ENCODE data around the gene NEK6. TPM values are rescaled to one million over a fixed set of nuclear protein-coding genes. Genes with fewer than 3 reads are reported as not detected.

NEK6 gene
- total and polyA plus RNA-seq, 10 donors, result 11.2 to 71.3 (median 41.1) TPM

DNA sequence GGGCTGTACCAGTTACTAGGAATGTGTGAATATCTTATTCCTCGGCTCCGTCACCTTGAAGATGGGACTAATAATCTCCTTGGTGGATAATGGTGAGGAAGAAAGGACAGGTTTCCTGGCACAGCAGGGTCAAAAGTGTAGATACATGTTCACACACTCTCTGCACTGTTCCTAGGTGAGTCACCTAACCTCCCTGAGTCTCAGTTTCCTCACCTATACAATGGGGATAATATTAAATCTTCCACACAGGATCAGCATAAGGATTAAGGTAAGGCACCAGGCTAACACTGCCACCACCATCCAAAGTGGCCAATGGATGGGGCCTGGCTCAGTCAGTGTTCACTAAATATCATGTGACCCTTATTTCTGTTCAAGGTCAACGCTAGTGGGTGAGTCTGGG lies 90.6 kb downstream of the NEK6 start:
- 88 to 95% (median 91%) methylated on average over 2 to 3 of the region's 3 CpGs for WGBS, 5 donors
- no peaks in the 10 kb centered on the region for H3K27me3 ChIP-seq (replicated peaks in 1 of 7)
- H3K9me3 ChIP-seq, result no peaks in the 10 kb centered on the region
- peaks cover 2 to 100% (median 93%) of the 10 kb centered on the region in 6 donors for H3K36me3 ChIP-seq
- intact Hi-C loops (cut with DNase I; ENCODE audit: low total_unique reads), result no loop called here
- TF ChIP-seq, protein P1, sequence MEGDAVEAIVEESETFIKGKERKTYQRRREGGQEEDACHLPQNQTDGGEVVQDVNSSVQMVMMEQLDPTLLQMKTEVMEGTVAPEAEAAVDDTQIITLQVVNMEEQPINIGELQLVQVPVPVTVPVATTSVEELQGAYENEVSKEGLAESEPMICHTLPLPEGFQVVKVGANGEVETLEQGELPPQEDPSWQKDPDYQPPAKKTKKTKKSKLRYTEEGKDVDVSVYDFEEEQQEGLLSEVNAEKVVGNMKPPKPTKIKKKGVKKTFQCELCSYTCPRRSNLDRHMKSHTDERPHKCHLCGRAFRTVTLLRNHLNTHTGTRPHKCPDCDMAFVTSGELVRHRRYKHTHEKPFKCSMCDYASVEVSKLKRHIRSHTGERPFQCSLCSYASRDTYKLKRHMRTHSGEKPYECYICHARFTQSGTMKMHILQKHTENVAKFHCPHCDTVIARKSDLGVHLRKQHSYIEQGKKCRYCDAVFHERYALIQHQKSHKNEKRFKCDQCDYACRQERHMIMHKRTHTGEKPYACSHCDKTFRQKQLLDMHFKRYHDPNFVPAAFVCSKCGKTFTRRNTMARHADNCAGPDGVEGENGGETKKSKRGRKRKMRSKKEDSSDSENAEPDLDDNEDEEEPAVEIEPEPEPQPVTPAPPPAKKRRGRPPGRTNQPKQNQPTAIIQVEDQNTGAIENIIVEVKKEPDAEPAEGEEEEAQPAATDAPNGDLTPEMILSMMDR (IDR thresholded peaks at IDR 0.05 in 8 of 11, conservative IDR thresholded peaks at IDR 0.05 in 3 of 11), result no peak
- TF ChIP-seq POLR2A (IDR thresholded peaks at IDR 0.05) (no peak), POLR2AphosphoS5 (IDR thresholded peaks at IDR 0.05) (no peak)
- DNase-seq, result no peak
- H3K4me1 ChIP-seq, result peaks cover 0 to 5% (median 0%) of the 10 kb centered on the region in 6 donors
- H3K27ac ChIP-seq, result no peak overlapping the region
- H3K4me3 ChIP-seq, result no peak overlapping the region

DNA sequence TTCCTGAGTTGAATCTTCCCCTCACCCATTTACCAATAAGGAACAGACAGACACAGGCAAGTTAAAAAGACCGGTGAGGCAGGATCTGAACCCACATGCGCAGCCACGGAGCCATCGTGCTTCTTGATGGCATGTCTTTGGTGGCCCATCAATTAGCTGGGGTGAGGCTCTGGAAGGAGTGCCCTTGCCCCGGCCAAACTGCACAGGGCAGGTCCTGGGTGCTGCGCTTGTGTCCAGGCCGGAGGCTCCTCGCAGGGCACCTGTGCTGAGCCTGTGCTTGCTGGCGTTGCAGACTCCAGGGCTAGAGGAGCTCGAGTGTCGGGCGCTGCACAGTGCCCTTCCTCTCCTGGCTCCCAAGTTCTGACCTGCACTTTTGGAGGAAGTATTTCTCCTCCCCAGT lies 91.1 kb downstream of the NEK6 start:
- DNase-seq, result peak; percentile 72
- H3K4me1 ChIP-seq, result peaks cover 0 to 10% (median 3%) of the 10 kb centered on the region in 6 donors
- TF ChIP-seq, protein P1 (IDR thresholded peaks at IDR 0.05 in 8 of 11, conservative IDR thresholded peaks at IDR 0.05 in 3 of 11), result no peak
- TF ChIP-seq POLR2AphosphoS5 (IDR thresholded peaks at IDR 0.05), result peak in 2 of 3 donors; percentile 14 to 63
- WGBS, 5 donors, result 86 to 94% (median 89%) methylated on average over 12 of the region's 12 CpGs
- H3K27me3 ChIP-seq (replicated peaks in 1 of 7), result no peaks in the 10 kb centered on the region
- H3K27ac ChIP-seq, result no peak overlapping the region
- H3K9me3 ChIP-seq, result no peaks in the 10 kb centered on the region
- H3K36me3 ChIP-seq, result peaks cover 2 to 100% (median 98%) of the 10 kb centered on the region in 6 donors
- intact Hi-C loops (cut with DNase I; ENCODE audit: low total_unique reads), result no loop called here
- no peak overlapping the region for H3K4me3 ChIP-seq

DNA sequence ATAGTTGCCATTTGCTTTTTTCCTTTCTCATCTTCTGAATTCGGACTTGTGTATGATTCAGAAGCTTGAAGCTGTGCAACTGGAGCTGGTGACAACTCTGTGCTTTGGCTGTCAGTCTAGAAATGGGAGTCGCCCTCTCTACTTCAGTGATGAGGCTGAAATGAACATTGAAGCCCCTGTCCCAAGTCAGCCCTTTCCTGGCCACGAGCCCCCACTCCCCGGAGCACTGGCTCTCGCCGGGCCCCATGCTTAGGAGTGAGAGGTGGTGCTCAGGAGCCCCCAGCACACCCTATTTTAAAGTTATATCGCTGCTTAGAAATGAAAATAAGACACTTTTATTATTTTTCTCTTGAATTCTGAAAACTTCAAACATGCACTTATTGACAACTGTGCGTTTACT lies 91.5 kb downstream of the NEK6 start:
- H3K36me3 ChIP-seq, result peaks cover 2 to 100% (median 97%) of the 10 kb centered on the region in 6 donors
- H3K9me3 ChIP-seq, result no peaks in the 10 kb centered on the region
- H3K27ac ChIP-seq, result no peak overlapping the region
- no peaks in the 10 kb centered on the region for H3K27me3 ChIP-seq (replicated peaks in 1 of 7)
- TF ChIP-seq POLR2A (IDR thresholded peaks at IDR 0.05) (no peak), POLR2AphosphoS5 (IDR thresholded peaks at IDR 0.05) (no peak)
- TF ChIP-seq, protein P1 (IDR thresholded peaks at IDR 0.05 in 8 of 11, conservative IDR thresholded peaks at IDR 0.05 in 3 of 11), result no peak
- WGBS, 5 donors, result 94 to 96% (median 95%) methylated on average over 8 of the region's 8 CpGs
- intact Hi-C loops (cut with DNase I; ENCODE audit: low total_unique reads), result no loop called here
- H3K4me3 ChIP-seq, result no peak overlapping the region
- peaks cover 0 to 14% (median 5%) of the 10 kb centered on the region in 6 donors for H3K4me1 ChIP-seq
- DNase-seq, result no peak

DNA sequence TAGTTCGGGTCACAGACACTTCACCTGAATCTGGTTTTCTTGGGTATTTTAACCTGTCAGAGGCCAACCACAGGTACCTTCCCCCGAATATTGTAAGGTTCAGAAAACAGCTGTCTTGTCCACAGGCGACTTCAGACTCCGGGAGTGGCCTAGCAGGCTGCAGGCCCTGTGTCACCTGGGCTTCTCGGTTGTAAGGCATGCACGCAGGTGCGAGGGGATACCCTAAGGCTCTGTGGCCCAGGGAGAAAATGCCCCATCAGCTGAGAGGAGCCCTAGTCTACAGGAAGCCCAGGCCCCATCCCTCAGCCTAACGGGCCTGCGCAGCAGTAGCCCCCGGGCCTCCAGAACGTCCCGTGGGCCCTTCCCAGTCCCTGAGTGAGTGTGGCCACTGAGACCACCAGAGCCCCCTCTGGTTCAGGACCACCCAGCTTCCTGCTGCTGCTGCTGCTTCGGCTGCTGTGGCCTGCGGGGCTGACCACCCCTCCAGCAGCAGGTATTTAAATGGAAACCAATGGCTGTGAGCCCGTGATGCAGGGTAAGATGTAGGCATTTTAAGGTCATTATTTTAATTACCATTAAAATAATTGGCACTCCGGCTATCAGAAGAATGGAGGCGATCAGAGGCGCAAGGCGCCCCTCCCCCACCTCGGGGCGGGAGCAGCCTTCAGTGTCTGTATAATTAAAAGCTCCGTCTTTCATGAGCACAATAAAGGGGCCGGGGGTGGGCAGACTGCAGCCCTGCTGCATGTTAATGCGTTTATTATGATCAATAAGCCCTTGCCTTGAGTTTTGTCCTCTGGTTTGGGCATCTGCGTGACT lies 92.1 kb downstream of the NEK6 start:
- intact Hi-C loops (cut with DNase I; ENCODE audit: low total_unique reads), result no loop called here
- Histone ChIP-seq H3K27ac (no peak overlapping the region), H3K9me3 (no peaks in the 10 kb centered on the region), H3K36me3 (peaks cover 2 to 100% (median 97%) of the 10 kb centered on the region in 6 donors), H3K4me3 (no peak overlapping the region), H3K27me3 (replicated peaks in 1 of 7) (no peaks in the 10 kb centered on the region), H3K4me1 (peaks cover 0 to 21% (median 9%) of the 10 kb centered on the region in 6 donors)
- 92 to 96% (median 94%) methylated on average over 25 of the region's 25 CpGs for WGBS, 5 donors
- TF ChIP-seq POLR2AphosphoS5 (IDR thresholded peaks at IDR 0.05) (peak in 1 of 3 donors; percentile 44), POLR2A (IDR thresholded peaks at IDR 0.05) (no peak)
- DNase-seq, result peak; percentile 63

All from spleen (tissue), 11 donors.